Right forelimb (tissue), 1 donor: ENCODE measurements around the gene KIF23.
"Not testable (repeated sequence)": the region's sequence is repeated elsewhere in the genome, so short reads cannot be mapped to it uniquely, and the experiment has no call there.

Experiments
- DNase-seq: peaks from one replicate; pipeline ENCODE4 v3.0.0-alpha.2; 2018

The KIF23 gene

GRCh38 chr15:69413822-69414700 lies at the start of gene KIF23:
KIF23 (plus strand) TSS chr15:69414349; CDS start chr15:69414466, 117 bp downstream.
- peak; percentile 93 for DNase-seq

GRCh38 chr15:69367236-69367635 lies 46.9 kb upstream of the KIF23 start:
- DNase-seq, result no peak

GRCh38 chr15:69369631-69370030 lies 44.5 kb upstream of the KIF23 start:
- DNase-seq, result no peak

- no peak for DNase-seq
Measured at GRCh38 chr15:69373406-69373805, 40.7 kb upstream of the KIF23 start.

- DNase-seq, result no peak
Measured at GRCh38 chr15:69375151-69375790, 38.9 kb upstream of the KIF23 start.

GRCh38 chr15:69377216-69377970 lies 36.8 kb upstream of the KIF23 start:
- no peak for DNase-seq

- no peak for DNase-seq
Measured at GRCh38 chr15:69380100-69380725, 33.9 kb upstream of the KIF23 start.

GRCh38 chr15:69380726-69381105 lies 33.4 kb upstream of the KIF23 start:
- DNase-seq, result no peak

- DNase-seq, result not testable (repeated sequence)
Measured at GRCh38 chr15:69382176-69382575, 32.0 kb upstream of the KIF23 start.

- DNase-seq, result not testable (repeated sequence)
Measured at GRCh38 chr15:69384066-69384465, 30.1 kb upstream of the KIF23 start.

GRCh38 chr15:69384626-69385598 lies 29.2 kb upstream of the KIF23 start:
- no peak for DNase-seq

GRCh38 chr15:69385831-69386230 lies 28.3 kb upstream of the KIF23 start:
- DNase-seq, result no peak

GRCh38 chr15:69386284-69386683 lies 27.9 kb upstream of the KIF23 start:
- DNase-seq, result no peak

- no peak for DNase-seq
Measured at GRCh38 chr15:69388260-69388705, 25.9 kb upstream of the KIF23 start.

- DNase-seq, result no peak
Measured at GRCh38 chr15:69389426-69389825, 24.7 kb upstream of the KIF23 start.

GRCh38 chr15:69390575-69390974 lies 23.6 kb upstream of the KIF23 start:
- DNase-seq, result no peak

GRCh38 chr15:69391046-69391757 lies 22.9 kb upstream of the KIF23 start:
- DNase-seq, result no peak

- DNase-seq, result no peak
Measured at GRCh38 chr15:69392352-69392751, 21.8 kb upstream of the KIF23 start.

- DNase-seq, result no peak
Measured at GRCh38 chr15:69393831-69394491, 20.2 kb upstream of the KIF23 start.

GRCh38 chr15:69394556-69395282 lies 19.4 kb upstream of the KIF23 start:
- DNase-seq, result peak; percentile 93
